Stomach smooth muscle (tissue), 2 donors: ENCODE results near the gene MUC21.
"Not testable (repeated sequence)": the region's sequence is repeated elsewhere in the genome, so short reads cannot be mapped to it uniquely, and the experiment has no call there.

Experiments used
- H3K27ac ChIP-seq: one replicate; pipeline ENCODE4 v1.7.0; 2013; ENCODE audit warnings: mild to moderate bottlenecking, low read length, inconsistent platforms
- H3K27me3 ChIP-seq, 2 donors: one replicate each; pipeline ENCODE4 v1.7.0; 2013; ENCODE audit warnings: low read length in 2 of 2; ENCODE audit not compliant: insufficient read depth in 2 of 2, control insufficient read depth in 1 of 2
- H3K36me3 ChIP-seq, 2 donors: one replicate each; pipeline ENCODE4 v1.7.0; 2013; ENCODE audit warnings: low read length in 2 of 2; ENCODE audit not compliant: control insufficient read depth in 2 of 2, insufficient read depth in 2 of 2
- H3K4me1 ChIP-seq: one replicate; pipeline ENCODE4 v1.7.0; 2013; ENCODE audit warnings: low read length; ENCODE audit not compliant: control insufficient read depth, insufficient read depth
- H3K4me3 ChIP-seq, 2 donors: one replicate each; pipeline ENCODE4 v1.7.0; 2013; ENCODE audit warnings: low read length in 2 of 2
- H3K9ac ChIP-seq, 2 donors: one replicate each; pipeline ENCODE4 v1.7.0; 2013; ENCODE audit warnings: low read length in 2 of 2, mild to moderate bottlenecking in 1 of 2
- H3K9me3 ChIP-seq, 2 donors: one replicate each; pipeline ENCODE4 v1.7.0; 2013; ENCODE audit warnings: low read length in 2 of 2; ENCODE audit not compliant: control insufficient read depth in 2 of 2
- donor health status: healthy.
- donor health status: Pancreatic carcinoma.

The MUC21 gene

DNA sequence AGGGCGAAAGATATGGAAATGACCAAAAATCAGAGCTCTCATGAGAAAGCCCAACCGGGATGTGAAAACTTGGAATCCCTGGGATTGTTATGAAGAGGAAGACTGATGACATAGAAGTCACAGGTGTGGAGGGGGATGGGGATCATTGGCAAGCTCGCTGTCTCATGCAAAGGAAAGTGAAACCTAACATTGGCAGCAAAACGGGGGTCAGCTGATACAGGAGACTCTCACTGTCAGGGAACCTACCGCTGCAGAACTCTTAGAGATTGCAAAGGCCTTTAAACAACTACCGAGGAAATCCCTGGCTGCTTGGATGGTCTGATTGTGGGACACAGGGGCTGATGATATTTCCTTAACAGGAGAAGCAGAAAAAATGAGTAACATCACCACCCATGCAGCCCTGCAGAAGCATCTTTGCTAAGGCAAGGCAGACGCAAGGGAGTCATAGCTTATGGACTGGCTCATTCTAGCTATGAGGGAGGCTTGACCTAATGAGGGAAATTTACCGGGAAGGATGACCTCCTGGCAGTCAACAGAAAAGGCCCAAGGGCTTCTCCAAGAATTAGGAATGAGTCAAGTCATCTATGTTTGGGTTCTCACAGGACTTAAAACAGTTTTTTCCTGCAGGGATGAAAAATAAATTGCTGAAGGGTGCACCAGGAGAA lies 7.0 kb downstream of the MUC21 start:
- Histone ChIP-seq H3K27ac (no peak overlapping the region), H3K4me3 (no peak overlapping the region), H3K36me3 (no peaks in the 10 kb centered on the region), H3K27me3 (no peaks in the 10 kb centered on the region), H3K9me3 (no peaks in the 10 kb centered on the region), H3K9ac (no peak overlapping the region), H3K4me1 (no peaks in the 10 kb centered on the region)

DNA sequence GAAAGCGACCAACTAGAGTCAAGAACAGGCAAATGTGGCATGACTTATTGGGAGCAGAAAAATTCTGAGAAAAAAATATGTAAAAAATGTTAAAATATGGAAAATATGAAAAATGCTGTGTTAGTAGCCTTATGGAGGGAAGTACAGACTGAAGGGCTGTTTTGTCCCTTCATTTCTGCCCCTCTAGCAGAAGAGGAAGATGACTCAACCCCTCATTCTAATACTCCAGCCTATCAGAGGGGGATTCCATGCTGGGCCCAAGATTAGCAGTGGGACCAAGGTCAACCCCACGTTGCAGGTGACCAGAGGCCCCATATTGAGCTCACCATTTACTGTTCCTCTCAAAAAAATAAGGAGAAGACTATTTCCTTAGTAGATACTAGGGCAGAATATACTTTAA lies 8.4 kb downstream of the MUC21 start:
- Histone ChIP-seq H3K9me3 (no peaks in the 10 kb centered on the region), H3K27me3 (peaks cover 0 to 2% of the 10 kb centered on the region in 2 donors), H3K9ac (no peak overlapping the region), H3K4me3 (no peak overlapping the region), H3K27ac (no peak overlapping the region), H3K36me3 (no peaks in the 10 kb centered on the region), H3K4me1 (no peaks in the 10 kb centered on the region)

DNA sequence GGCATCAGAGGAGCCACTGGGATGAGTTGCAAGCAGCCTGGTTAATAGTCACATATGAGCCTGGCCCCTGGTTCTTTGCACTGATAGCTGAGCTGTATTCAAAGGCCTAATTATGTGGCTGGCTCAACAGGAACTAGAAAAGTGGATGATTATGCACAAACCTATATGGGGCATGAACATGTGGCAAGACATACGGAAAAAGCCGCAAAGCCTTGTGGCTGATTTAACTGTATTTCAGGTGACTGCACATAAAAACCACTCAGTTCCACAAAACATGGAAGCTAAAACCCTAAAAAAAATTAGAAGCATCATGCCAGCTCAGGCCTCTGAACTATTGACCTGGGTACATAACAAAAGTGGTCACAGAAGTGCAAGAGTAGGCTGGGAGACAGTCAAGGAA lies 13.8 kb downstream of the MUC21 start:
- H3K27ac ChIP-seq, result no peak overlapping the region
- no peaks in the 10 kb centered on the region for H3K4me1 ChIP-seq
- H3K9me3 ChIP-seq, result no peaks in the 10 kb centered on the region
- H3K27me3 ChIP-seq, result peaks cover 0 to 2% of the 10 kb centered on the region in 2 donors
- H3K4me3 ChIP-seq, result no peak overlapping the region
- H3K36me3 ChIP-seq, result no peaks in the 10 kb centered on the region
- no peak overlapping the region for H3K9ac ChIP-seq

DNA sequence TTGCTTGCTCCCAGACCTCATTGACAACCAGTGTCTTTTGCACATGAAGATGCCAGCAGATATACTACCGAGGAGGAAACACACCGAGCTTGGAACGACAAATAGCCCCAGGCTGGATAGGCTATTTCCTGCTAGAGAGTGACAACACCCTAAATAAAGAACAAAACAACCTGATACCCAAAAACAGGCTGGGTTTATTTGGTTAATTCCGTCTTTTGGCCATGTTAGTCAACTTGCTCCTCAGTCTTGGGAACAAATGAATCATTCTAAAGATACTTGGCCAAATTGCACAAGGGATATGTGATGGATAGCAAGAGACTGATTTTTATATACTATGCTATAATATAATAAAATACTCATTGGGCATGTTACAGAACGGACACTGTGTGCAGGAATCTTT lies 15.3 kb downstream of the MUC21 start:
- Histone ChIP-seq H3K9ac (no peak overlapping the region), H3K36me3 (no peaks in the 10 kb centered on the region), H3K27ac (no peak overlapping the region), H3K27me3 (peaks cover 0 to 2% of the 10 kb centered on the region in 2 donors), H3K4me1 (no peaks in the 10 kb centered on the region), H3K4me3 (no peak overlapping the region), H3K9me3 (no peaks in the 10 kb centered on the region)

DNA sequence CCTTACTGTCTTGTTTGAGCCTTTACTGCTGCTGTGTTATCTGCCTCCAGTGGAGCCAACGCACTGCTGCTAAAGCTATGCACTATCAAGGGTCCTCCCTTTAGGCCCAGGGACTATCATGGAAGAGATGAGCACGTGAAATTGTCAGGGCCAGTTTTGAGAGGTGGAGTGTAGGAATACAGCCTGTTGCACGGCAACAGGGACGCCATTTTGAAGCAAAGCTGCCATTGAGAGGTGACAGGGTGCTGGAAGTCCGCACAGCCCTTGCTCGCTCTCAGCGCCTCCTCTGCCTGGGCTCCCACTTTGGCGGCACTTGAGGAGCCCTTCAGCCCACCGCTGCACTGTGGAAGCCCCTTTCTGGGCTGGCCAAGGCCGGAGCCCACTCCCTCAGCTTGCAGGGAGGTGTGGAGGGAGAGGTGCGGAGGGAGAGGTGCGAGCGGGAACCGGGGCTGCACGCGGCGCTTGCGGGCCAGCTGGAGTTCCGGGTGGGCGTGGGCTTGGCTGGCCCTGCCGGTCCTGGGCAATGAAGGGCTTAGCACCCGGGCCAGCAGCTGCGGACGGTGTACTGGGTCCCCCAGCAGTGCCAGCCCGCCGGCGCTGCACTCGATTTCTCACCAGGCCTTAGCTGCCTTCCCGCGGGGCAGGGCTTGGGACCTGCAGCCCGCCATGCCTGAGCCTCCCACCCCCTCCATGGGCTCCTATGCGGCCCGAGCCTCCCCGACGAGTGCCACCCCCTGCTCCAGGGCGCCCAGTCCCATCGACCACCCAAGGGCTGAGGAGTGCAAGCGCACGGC lies 16.7 kb downstream of the MUC21 start:
- not testable (repeated sequence) for H3K4me1 ChIP-seq, H3K27me3 ChIP-seq, H3K36me3 ChIP-seq, H3K4me3 ChIP-seq, H3K27ac ChIP-seq, H3K9ac ChIP-seq, H3K9me3 ChIP-seq

DNA sequence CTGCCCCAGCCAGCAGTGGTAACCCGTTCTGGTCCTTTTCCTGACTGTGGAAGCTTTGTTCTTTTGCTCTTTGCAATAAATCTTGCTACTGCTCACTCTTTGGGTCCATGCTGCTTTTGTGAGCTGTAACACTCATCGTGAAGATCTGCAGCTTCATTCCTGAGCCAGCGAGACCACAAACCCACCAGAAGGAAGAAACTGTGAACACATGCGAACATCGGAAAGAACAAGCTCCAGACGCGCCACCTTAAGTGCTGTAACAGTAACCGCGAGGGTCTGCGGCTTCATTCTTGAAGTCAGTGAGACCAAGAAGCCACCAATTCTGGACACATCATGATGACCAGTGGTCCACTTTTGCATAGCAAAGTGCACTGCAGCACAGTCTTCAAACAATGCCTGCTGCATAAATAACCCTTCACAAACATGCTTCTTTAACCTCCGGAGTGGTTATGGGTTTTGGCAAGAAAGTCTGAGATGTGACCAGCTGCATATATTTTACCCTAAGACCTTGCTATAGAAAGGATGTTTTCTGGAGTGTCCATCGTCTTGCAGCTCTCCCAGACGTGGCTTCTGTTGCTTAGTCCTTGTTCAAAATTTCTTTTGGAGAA lies 17.9 kb downstream of the MUC21 start:
- no peak overlapping the region for H3K9ac ChIP-seq
- H3K36me3 ChIP-seq, result no peaks in the 10 kb centered on the region
- no peak overlapping the region for H3K27ac ChIP-seq
- H3K27me3 ChIP-seq, result peaks cover 0 to 2% of the 10 kb centered on the region in 2 donors
- H3K9me3 ChIP-seq, result no peaks in the 10 kb centered on the region
- H3K4me1 ChIP-seq, result no peaks in the 10 kb centered on the region
- no peak overlapping the region for H3K4me3 ChIP-seq

DNA sequence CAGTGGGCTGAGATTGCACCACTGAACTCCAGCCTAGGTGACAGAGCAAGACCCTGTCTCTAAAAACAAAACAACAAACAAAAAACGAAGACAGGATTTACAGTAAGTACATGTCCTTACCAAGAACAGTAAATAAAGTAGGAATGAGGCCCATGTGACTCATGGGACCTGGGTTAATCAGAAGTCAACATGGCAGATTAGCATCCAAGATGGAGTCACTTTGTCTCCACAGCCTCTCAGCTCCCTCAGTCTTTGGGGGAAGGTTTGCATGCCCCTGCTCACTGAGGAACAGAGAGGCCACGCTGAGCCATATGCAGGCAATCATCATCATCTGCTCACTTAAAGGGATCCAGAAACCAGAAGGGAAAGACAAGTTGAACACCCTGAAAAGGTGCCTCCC lies 19.0 kb downstream of the MUC21 start:
- no peaks in the 10 kb centered on the region for H3K4me1 ChIP-seq
- H3K27me3 ChIP-seq, result no peaks in the 10 kb centered on the region
- H3K9me3 ChIP-seq, result no peaks in the 10 kb centered on the region

DNA sequence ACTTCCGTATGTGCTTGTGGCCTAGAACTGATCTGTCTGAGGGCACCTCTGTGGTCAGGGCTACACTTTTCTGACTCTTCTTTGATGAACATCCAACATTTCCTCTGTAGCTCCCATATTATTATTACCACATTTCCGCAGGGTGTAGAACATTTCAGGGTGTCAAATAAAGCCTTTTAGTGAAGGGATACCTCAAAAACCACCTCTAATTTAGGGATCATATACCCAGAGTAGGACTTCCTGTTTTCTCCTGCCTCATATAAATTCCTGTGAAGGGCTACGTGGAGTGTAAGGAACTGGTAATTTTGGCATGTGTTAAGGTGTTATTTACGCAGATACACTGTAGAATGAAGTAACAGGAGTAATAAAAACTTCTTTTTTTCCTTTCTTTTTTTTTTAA lies 21.3 kb downstream of the MUC21 start:
- no peak overlapping the region for H3K27ac ChIP-seq
- no peak overlapping the region for H3K9ac ChIP-seq
- no peaks in the 10 kb centered on the region for H3K4me1 ChIP-seq
- H3K27me3 ChIP-seq, result no peaks in the 10 kb centered on the region
- no peak overlapping the region for H3K4me3 ChIP-seq
- no peaks in the 10 kb centered on the region for H3K9me3 ChIP-seq
- no peaks in the 10 kb centered on the region for H3K36me3 ChIP-seq

More for the DNA sequence above, 19.0 kb downstream of the MUC21 start:
- H3K36me3 ChIP-seq, result no peaks in the 10 kb centered on the region
- H3K4me3 ChIP-seq, result no peak overlapping the region
- H3K27ac ChIP-seq, result no peak overlapping the region
- no peak overlapping the region for H3K9ac ChIP-seq

DNA sequence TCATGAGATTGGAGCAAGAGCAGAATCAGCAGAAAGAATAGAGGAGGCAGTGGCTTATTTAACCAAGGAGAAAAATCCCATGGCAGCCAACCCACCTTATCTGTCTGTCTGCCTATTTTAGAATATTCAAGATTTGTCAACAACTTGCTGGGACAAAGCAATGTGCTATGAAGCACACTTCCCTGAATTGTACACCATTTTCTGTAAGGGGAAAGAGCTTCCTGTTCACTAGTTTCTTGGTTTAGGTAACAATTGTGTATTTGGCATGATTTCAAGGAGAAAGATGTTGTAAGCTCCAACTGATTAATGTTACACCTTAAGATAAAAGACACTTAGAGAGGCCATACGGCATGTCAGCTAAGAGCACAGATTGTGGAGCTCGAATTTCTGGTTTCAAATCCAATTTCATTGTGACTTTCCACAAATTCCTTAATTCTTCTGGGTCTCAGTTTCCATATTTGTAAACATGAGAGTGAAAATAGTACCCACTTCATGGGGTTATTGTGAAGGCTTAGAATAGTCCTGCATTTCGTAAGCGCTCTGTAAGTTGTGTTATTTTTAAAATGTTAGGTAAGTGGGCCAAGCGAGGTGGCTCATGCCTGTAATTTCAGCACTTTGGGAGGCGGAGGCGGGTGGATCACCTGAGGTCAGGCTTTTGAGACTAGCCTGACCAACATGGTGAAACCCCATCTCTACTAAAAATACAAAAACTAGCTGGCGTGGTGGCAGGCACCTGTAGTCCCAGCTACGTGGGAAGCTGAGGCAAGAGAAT lies 21.9 kb downstream of the MUC21 start:
- Histone ChIP-seq H3K36me3 (no peaks in the 10 kb centered on the region), H3K4me3 (no peak overlapping the region), H3K9me3 (no peaks in the 10 kb centered on the region), H3K27me3 (no peaks in the 10 kb centered on the region), H3K9ac (no peak overlapping the region), H3K27ac (no peak overlapping the region), H3K4me1 (no peaks in the 10 kb centered on the region)

DNA sequence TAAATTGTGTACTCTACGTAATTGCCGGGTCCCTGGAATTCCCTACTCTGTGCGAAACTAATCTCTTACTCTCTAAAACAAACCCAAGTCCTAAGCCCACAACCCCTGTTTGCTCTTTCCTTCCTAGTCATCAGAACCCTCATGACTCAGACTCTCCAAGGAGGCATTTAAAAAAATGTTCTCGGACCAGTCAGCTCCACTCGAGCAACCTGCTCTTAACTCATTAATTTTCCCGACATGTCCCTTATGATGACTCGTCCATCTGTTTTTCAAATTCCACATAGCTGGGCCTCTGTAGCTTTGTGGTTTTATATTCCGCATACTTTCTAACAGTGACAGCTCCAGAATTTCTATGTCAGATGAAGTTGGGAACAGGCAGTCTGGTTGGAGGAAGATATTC lies 24.2 kb downstream of the MUC21 start:
- Histone ChIP-seq H3K9ac (no peak overlapping the region), H3K36me3 (no peaks in the 10 kb centered on the region), H3K4me3 (no peak overlapping the region), H3K27ac (no peak overlapping the region), H3K9me3 (no peaks in the 10 kb centered on the region), H3K27me3 (no peaks in the 10 kb centered on the region), H3K4me1 (no peaks in the 10 kb centered on the region)
